Adipocyte (in vitro differentiated cells): ENCODE data around the gene CDHR5.

Experiments
- DNase-seq: peaks from one replicate; pipeline ENCODE4 v3.0.0-alpha.2; 2015; ENCODE audit warnings: low read depth
- H3K27me3 ChIP-seq: replicated peaks from 2 replicates; pipeline ENCODE4 v1.7.0; 2013; ENCODE audit warnings: mild to moderate bottlenecking, low read length, moderate library complexity; ENCODE audit not compliant: control insufficient read depth, insufficient read depth
- H3K36me3 ChIP-seq: 2 replicates; pipeline ENCODE4 v1.7.0; 2013; ENCODE audit warnings: low read length, mild to moderate bottlenecking, moderate library complexity; ENCODE audit not compliant: control insufficient read depth, insufficient read depth, severe bottlenecking
- H3K4me1 ChIP-seq: 2 replicates; pipeline ENCODE4 v1.7.0; 2013; ENCODE audit warnings: mild to moderate bottlenecking, low read length, moderate library complexity; ENCODE audit not compliant: control insufficient read depth, insufficient read depth
- H3K4me3 ChIP-seq: 2 replicates; pipeline ENCODE4 v1.7.0; 2013; ENCODE audit warnings: mild to moderate bottlenecking, low read length, moderate library complexity
- H3K9ac ChIP-seq: 2 replicates; pipeline ENCODE4 v1.7.0; 2013; ENCODE audit warnings: mild to moderate bottlenecking, low read length, moderate library complexity
- H3K9me3 ChIP-seq: 2 replicates; pipeline ENCODE4 v1.7.0; 2013; ENCODE audit warnings: mild to moderate bottlenecking, low read length, moderate library complexity; ENCODE audit not compliant: control insufficient read depth

Gene CDHR5

DNA sequence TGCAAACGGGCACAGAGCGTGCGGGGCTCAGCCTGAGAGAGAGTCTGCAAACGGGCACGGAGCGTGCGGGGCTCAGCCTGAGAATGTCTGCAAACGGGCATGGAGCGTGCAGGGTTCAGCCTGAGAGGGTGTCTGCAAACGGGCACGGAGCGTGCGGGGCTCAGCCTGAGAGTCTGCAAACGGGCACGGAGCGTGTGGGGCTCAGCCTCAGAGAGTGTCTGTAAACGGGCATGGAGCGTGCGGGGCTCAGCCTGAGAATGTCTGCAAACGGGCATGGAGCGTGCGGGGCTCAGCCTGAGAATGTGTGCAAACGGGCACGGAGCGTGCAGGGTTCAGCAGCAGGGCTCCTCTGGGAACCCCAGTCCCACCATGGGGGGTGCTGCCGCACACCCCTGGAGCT, 35.0 kb downstream of the CDHR5 start:
- no peaks in the 10 kb centered on the region for H3K27me3 ChIP-seq
- peaks cover 68% of the 10 kb centered on the region for H3K36me3 ChIP-seq

DNA sequence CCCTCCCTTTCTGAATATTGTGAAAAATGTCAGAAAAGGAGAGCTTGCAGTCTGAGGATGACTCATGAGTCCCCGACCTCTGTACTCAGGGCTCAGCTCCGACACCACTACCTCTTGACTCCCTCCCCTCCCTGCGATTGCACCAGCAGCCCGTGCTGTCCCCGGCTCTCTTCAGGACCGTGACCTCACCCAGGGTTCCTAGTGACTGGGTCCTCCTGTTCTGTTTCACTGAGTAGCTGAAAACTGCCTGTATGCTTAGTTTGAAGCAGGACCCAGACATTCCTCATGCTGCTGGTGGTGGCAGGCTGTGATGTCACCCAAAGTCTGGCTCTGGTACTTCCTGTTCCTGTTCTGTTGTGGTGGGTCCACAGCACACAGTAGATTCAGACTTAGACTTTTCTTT, 36.8 kb downstream of the CDHR5 start:
- peak; percentile 47 for DNase-seq
- H3K9me3 ChIP-seq: no peaks in the 10 kb centered on the region
- H3K4me3 ChIP-seq: no peak overlapping the region
- H3K36me3 ChIP-seq: peaks cover 60% of the 10 kb centered on the region
- peaks cover 15% of the 10 kb centered on the region for H3K4me1 ChIP-seq
- peak overlapping the region; percentile 17 for H3K9ac ChIP-seq
- H3K27me3 ChIP-seq: no peaks in the 10 kb centered on the region

More for the DNA sequence above, 35.0 kb downstream of the CDHR5 start:
- no peak for DNase-seq
- Histone ChIP-seq H3K4me1 (peaks cover 15% of the 10 kb centered on the region), H3K9me3 (no peaks in the 10 kb centered on the region), H3K4me3 (no peak overlapping the region), H3K9ac (no peak overlapping the region)

DNA sequence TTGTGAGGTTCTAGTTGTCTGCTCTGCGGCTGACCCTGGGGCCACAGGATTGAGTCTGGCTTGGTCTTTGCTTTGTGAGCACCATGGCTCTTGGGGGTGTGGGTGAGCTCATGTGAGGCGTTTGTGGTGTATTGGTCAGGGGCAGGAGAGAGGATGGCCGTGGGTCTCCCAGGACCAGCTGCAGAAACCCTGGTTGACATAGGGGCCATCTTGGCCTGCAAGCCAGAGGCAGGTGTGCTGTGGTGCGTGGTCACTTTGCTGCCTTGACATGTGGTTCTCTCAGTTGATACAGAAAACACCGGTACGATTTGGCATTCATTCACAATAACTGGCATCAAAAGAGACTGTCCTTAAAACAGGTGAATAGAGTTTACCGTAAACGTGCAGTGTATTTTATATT, 37.2 kb downstream of the CDHR5 start:
- Histone ChIP-seq H3K9ac (no peak overlapping the region), H3K4me1 (peaks cover 15% of the 10 kb centered on the region), H3K4me3 (no peak overlapping the region), H3K27me3 (no peaks in the 10 kb centered on the region), H3K36me3 (peaks cover 55% of the 10 kb centered on the region), H3K9me3 (no peaks in the 10 kb centered on the region)
- no peak for DNase-seq

DNA sequence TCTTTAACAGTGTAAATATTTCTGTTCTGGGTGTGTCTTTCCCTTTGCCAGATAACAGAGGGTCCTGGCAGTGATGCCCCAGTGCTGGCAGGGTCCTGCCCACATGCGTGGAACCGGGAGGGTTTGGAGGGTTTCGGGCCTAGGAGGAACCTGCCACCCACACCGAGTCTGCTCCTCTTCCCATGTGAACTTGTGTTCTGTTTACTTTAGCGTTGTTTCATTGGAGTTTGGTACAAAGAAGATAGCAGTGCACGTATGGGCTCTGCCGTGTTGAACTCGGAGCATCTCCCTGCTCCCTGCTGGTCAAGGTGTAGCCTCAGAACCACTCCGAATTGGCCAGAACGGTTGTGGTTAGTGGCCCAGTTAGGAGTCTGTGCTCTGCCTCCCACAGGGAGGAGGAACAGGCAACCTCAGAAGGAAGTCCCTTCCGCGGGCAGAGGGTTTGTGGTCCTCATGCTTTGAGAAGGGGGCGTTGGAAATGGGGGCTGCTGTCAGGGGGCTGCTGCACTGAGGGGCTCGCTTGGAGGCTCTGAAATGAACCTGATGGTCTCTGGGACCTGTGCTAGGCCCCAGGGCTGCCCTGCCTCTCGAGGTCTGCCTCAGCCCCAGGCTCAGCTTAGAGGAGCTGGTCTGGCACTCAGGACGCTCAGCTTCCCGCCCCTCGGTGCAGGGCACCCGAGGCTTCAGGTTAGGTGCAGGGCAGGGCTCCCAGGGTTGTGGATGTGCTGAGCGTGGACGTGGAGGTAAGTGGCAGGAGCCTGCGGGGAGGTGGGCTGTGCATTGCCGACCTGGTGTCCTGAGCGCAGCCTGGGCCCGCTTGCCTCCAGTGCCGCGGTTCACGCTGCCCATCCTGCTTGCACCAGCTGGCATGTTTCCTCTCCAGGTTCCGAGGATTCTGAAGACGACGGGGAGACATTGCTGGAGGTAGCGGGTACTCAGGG, 38.1 kb downstream of the CDHR5 start:
- H3K4me3 ChIP-seq: no peak overlapping the region

DNA sequence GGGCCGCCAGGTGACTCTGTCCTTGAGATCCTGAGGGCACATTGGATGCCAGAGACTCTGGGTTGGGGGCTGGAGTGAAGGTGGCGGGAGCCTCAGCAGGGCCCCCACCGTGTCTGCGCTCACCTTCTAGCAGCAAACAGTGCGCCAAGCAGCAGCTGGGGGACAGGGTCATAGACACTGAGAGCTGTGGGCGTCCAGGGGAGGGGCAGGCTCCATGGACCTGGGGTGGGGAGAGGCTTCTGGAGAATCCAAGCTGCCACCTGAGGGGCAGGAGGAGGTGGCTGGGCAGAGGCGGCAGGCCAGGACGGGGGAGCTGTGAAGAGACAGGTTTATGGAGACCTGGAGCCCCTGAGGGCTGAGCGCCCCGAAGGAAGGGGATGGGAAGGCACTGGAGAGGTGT, 40.5 kb downstream of the CDHR5 start:
- no peaks in the 10 kb centered on the region for H3K27me3 ChIP-seq
- no peak overlapping the region for H3K9ac ChIP-seq
- peaks cover 36% of the 10 kb centered on the region for H3K36me3 ChIP-seq
- H3K4me1 ChIP-seq: peaks cover 26% of the 10 kb centered on the region
- no peak for DNase-seq
- H3K4me3 ChIP-seq: no peak overlapping the region
- no peaks in the 10 kb centered on the region for H3K9me3 ChIP-seq

More for the DNA sequence above, 38.1 kb downstream of the CDHR5 start:
- no peaks in the 10 kb centered on the region for H3K9me3 ChIP-seq
- peaks cover 15% of the 10 kb centered on the region for H3K4me1 ChIP-seq
- H3K36me3 ChIP-seq: peaks cover 55% of the 10 kb centered on the region
- no peaks in the 10 kb centered on the region for H3K27me3 ChIP-seq
- DNase-seq: no peak
- H3K9ac ChIP-seq: no peak overlapping the region

DNA sequence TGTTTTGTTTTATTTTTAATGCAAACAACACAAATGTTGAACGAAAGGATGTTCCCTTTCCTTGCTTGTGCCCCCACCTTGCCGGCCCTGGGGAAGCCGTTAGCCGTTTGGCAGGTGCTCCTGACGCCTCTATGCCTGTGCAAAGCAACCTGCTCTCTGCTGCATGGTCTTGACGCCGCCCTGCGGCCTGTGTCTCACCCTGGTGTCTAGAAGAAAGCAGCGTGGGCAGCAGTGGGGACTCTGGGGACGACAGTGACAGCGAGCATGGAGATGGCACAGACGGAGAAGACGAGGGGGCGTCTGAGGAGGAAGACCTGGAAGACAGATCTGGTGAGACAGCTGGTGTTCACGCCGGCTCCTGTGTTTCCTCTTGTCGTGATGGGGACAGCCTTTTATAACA, 43.0 kb downstream of the CDHR5 start:
- Histone ChIP-seq H3K4me1 (peaks cover 26% of the 10 kb centered on the region), H3K27me3 (no peaks in the 10 kb centered on the region)

DNA sequence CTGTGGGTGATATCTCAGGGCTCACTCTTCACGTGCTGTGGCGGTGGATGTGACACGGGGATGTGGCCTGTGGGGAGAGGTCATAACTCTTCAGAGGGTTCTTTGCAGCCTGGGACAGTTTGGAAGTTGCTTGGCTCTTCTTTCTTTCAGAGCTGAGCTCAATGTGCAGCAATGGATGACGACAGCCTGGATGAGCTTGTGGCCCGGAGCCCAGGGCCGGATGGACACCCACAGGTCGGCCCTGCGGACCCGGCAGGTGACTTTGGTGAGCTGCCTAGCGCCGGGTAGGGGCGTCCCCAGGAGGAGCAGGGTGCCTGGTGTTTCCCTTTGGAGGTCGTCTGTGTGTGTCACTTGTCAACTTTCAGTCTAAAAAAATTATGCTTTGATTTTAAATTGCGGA, 43.4 kb downstream of the CDHR5 start:
- Histone ChIP-seq H3K36me3 (peaks cover 22% of the 10 kb centered on the region), H3K27me3 (no peaks in the 10 kb centered on the region), H3K4me1 (peaks cover 26% of the 10 kb centered on the region), H3K9me3 (no peaks in the 10 kb centered on the region), H3K9ac (no peak overlapping the region), H3K4me3 (no peak overlapping the region)
- DNase-seq: no peak

More for the DNA sequence above, 43.0 kb downstream of the CDHR5 start:
- Histone ChIP-seq H3K36me3 (peaks cover 23% of the 10 kb centered on the region), H3K9me3 (no peaks in the 10 kb centered on the region), H3K4me3 (no peak overlapping the region), H3K9ac (no peak overlapping the region)
- DNase-seq: no peak

DNA sequence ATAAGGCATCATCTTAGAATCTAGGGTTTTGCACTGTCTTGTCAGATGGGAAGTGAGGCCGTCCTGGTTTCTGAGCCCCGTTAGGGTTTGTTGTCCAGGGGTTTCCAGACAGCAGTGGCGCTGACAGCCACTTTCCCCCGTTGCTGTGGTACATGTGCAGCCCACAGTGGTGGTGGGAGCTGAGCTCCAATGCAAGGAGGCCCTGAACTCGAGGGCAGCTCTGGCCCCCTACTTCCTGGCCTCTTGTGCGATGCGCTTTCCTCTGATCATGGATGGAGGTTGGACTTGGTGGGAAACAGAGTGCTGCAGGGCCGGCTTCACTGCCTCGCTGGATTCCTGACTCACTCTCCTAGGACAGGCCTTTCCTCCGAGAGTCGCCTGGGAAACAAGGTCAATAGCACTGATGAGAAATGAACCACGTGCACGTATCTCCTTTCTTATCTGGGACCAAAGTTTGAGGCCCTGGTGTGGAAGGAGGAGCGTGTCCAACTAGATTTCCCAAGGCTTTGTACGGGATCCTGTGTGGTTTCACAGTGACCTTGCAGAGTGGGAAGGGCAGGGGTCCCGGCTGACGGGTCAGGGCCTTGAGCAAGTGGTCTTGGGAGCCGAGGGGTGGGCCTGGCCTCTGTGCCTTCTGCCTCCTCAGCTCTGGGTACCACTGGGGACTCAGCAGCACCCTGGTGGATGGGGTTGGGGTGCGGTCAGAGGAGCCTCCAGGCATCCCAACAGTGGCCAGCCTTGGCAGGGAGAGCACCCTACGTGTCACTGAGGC, 44.7 kb downstream of the CDHR5 start:
- no peak for DNase-seq
- Histone ChIP-seq H3K9ac (peak overlapping the region; percentile 20), H3K9me3 (no peaks in the 10 kb centered on the region)

DNA sequence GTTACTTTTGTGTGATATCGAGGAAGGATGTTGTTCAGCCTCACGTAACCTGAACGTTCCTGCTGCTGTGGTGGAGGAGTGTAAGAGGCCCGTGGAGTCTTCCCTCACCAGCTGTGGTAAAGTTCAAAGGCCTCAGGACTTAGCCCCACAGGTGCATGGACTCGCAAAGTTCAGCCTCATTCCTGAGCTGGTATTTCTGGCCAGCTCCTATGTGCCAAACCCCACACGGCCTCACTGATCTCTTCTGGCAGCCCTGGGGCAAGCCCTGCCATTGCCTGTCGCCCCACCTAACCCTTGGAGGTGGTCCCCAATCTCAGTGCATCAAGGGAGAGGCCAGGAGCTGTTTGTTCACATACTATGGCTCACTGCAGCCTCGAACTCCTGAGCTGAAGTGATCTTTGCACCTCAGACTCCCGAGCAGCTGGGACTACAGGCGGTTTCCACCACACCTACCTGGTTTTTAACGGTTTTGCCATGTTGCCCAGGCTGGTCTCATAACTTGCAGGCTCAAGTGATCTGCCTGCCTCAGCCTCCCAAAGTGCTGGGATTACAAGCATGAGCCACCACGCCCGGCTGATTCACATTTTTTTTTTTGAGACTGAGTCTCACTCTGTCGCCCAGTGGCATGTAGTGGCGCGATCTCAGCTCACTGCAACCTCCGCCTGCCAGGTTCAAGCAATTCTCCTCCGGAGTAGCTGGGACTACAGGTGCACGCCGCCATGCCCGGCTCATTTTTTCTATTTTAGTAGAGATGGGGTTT, 46.3 kb downstream of the CDHR5 start:
- H3K9ac ChIP-seq: peak overlapping the region; percentile 98
- no peaks in the 10 kb centered on the region for H3K27me3 ChIP-seq
- H3K9me3 ChIP-seq: no peaks in the 10 kb centered on the region
- peak overlapping the region; percentile 94 for H3K4me3 ChIP-seq
- peaks cover 37% of the 10 kb centered on the region for H3K4me1 ChIP-seq
- DNase-seq: no peak
- H3K36me3 ChIP-seq: peaks cover 11% of the 10 kb centered on the region

More for the DNA sequence above, 44.7 kb downstream of the CDHR5 start:
- no peaks in the 10 kb centered on the region for H3K27me3 ChIP-seq
- H3K36me3 ChIP-seq: peaks cover 19% of the 10 kb centered on the region
- H3K4me1 ChIP-seq: peaks cover 31% of the 10 kb centered on the region
- H3K4me3 ChIP-seq: no peak overlapping the region

DNA sequence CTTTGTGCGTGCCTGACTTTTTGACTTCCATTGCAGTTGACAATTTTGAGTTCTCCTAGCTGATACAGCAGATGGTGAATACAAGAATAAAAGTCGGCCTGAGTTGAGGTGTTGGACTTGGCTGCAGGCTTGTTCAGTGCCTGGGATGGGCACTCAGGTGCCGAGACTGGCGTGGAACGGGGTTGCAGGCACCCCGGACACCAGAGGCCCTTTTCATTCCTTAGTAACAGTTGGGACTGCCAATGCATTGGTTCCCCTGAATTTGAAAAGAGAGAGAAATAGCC, 47.2 kb downstream of the CDHR5 start:
- Histone ChIP-seq H3K4me3 (peak overlapping the region; percentile 94), H3K4me1 (peaks cover 37% of the 10 kb centered on the region)

More for the DNA sequence above, 47.2 kb downstream of the CDHR5 start:
- H3K9me3 ChIP-seq: no peaks in the 10 kb centered on the region
- DNase-seq: no peak
- H3K36me3 ChIP-seq: peaks cover 10% of the 10 kb centered on the region
- peak overlapping the region; percentile 98 for H3K9ac ChIP-seq
- H3K27me3 ChIP-seq: no peaks in the 10 kb centered on the region
